IMR-90 (cell line): Measurements from ENCODE around the gene PDCL3. TPM values are rescaled to one million over a fixed set of nuclear protein-coding genes. Genes with fewer than 3 reads are reported as not detected.

Source experiments
- ATAC-seq: fragments of 200-7000 bp; cut with Tn5 transposase; 2 replicates; pipeline ENCODE4 v1.9.1; 2020; ENCODE audit warnings: low read depth, mild to moderate bottlenecking, moderate library complexity
- BruUV-seq: library from RNA; stranded (reverse); fragments of 400-500 nt; replicated peaks from 2 replicates; lab custom pipeline; 2021; lab: Mats Ljungman, UMichigan
- CTCF ChIA-PET: fragments of 300-600 bp; formaldehyde crosslinking; extraction: SDS; loops from one replicate; lab custom pipeline; 2021; ENCODE audit warnings: antibody characterized with exemption; lab: Yijun Ruan, JAX
- POLR2A ChIA-PET: fragments of 300-600 bp; sonication (Branson Sonifier 250); formaldehyde crosslinking; loops from one replicate; lab custom pipeline; 2022; ENCODE audit warnings: antibody characterized with exemption; ENCODE audit not compliant: unreplicated experiment; lab: Charles Lee
- DNase-seq: peaks from one replicate; pipeline ENCODE4 v3.0.0; 2013
- H2AFZ ChIP-seq: replicated peaks from 2 replicates; pipeline ENCODE3; 2013; ENCODE audit warnings: low read length, mild to moderate bottlenecking; ENCODE audit not compliant: poor library complexity
- H2AK5ac ChIP-seq: 2 replicates; pipeline ENCODE4 v1.6.1; 2013; ENCODE audit warnings: low read depth, low read length, inconsistent platforms
- H2AK9ac ChIP-seq: replicated peaks from 2 replicates; pipeline ENCODE3; 2013; ENCODE audit warnings: mild to moderate bottlenecking, low read depth, low read length, moderate library complexity; ENCODE audit not compliant: poor library complexity
- H2BK120ac ChIP-seq: 2 replicates; pipeline ENCODE4 v1.6.1; 2013; ENCODE audit warnings: low read depth, low read length, inconsistent platforms
- H2BK15ac ChIP-seq: 3 replicates; pipeline ENCODE4 v1.6.1; 2013; ENCODE audit warnings: low read depth, low read length, inconsistent platforms
- H2BK20ac ChIP-seq: 2 replicates; pipeline ENCODE4 v1.6.1; 2013; ENCODE audit warnings: low read depth, mild to moderate bottlenecking, inconsistent platforms, low read length, moderate library complexity
- H2BK5ac ChIP-seq: 2 replicates; pipeline ENCODE4 v1.6.1; 2013; ENCODE audit warnings: mild to moderate bottlenecking, low read depth, low read length, inconsistent platforms; ENCODE audit not compliant: poor library complexity, severe bottlenecking
- H3K14ac ChIP-seq: replicated peaks from 2 replicates; pipeline ENCODE4 v1.6.1; 2013; ENCODE audit warnings: low read depth, low read length, inconsistent platforms
- H3K18ac ChIP-seq: 2 replicates; pipeline ENCODE4 v1.6.1; 2013; ENCODE audit warnings: low read depth, low read length, control low read depth
- H3K23ac ChIP-seq: 2 replicates; pipeline ENCODE4 v1.6.1; 2013; ENCODE audit warnings: low read depth, low read length, inconsistent platforms
- H3K27ac ChIP-seq: 2 replicates; pipeline ENCODE4 v1.5.1; 2013; ENCODE audit warnings: mild to moderate bottlenecking, control low read depth, low read length; ENCODE audit not compliant: insufficient read depth
- H3K27me3 ChIP-seq: 2 replicates; pipeline ENCODE4 v1.6.1; 2013; ENCODE audit warnings: low read length; ENCODE audit not compliant: control insufficient read depth, insufficient read depth
- H3K36me3 ChIP-seq: 2 replicates; pipeline ENCODE4 v1.6.1; 2013; ENCODE audit warnings: low read length, mixed read lengths; ENCODE audit not compliant: control insufficient read depth, insufficient read depth
- H3K4ac ChIP-seq: 2 replicates; pipeline ENCODE4 v1.6.1; 2013; ENCODE audit warnings: low read depth, low read length, inconsistent platforms
- H3K4me1 ChIP-seq: 2 replicates; pipeline ENCODE4 v1.6.1; 2013; ENCODE audit warnings: low read length, mixed read lengths; ENCODE audit not compliant: control insufficient read depth, insufficient read depth
- H3K4me2 ChIP-seq: 2 replicates; pipeline ENCODE4 v1.6.1; 2013; ENCODE audit warnings: low read depth, mild to moderate bottlenecking, control low read depth, low read length, moderate library complexity
- H3K4me3 ChIP-seq: 2 replicates; pipeline ENCODE4 v1.5.1; 2013; ENCODE audit warnings: low read depth, mild to moderate bottlenecking, control low read depth, low read length, moderate library complexity; ENCODE audit not compliant: insufficient read depth
- H3K56ac ChIP-seq: 2 replicates; pipeline ENCODE4 v1.6.1; 2013; ENCODE audit warnings: low read length, inconsistent platforms; ENCODE audit not compliant: insufficient read depth; ENCODE audit errors: extremely low read depth
- H3K79me1 ChIP-seq, 2 experiments: 2 replicates each; pipeline ENCODE4 v1.6.1; 2013; ENCODE audit warnings: low read length in 2 of 2, inconsistent platforms in 1 of 2, low read depth in 1 of 2
- H3K9ac ChIP-seq: 2 replicates; pipeline ENCODE4 v1.6.1; 2013; ENCODE audit warnings: low read depth, low read length, control low read depth
- H3K9me1 ChIP-seq: 2 replicates; pipeline ENCODE4 v1.6.1; 2013; ENCODE audit warnings: low read length, inconsistent platforms; ENCODE audit not compliant: insufficient read depth
- H3K9me3 ChIP-seq: 2 replicates; pipeline ENCODE4 v1.6.1; 2013; ENCODE audit warnings: low read length; ENCODE audit not compliant: control insufficient read depth, insufficient read depth
- H4K20me1 ChIP-seq: 2 replicates; pipeline ENCODE4 v1.6.1; 2013; ENCODE audit warnings: low read length, inconsistent platforms; ENCODE audit not compliant: insufficient read depth
- H4K5ac ChIP-seq: 2 replicates; pipeline ENCODE4 v1.6.1; 2013; ENCODE audit warnings: mild to moderate bottlenecking, low read depth, low read length, control low read depth
- H4K8ac ChIP-seq, 2 experiments: 2 replicates each; pipeline ENCODE4 v1.6.1; 2013; ENCODE audit warnings: low read depth in 2 of 2, low read length in 2 of 2, control low read depth in 1 of 2, inconsistent platforms in 1 of 2
- H4K91ac ChIP-seq: 2 replicates; pipeline ENCODE4 v1.6.1; 2013; ENCODE audit warnings: low read depth, low read length, inconsistent platforms; ENCODE audit not compliant: insufficient read depth
- CEBPB ChIP-seq: IDR thresholded peaks from 2 replicates; pipeline ENCODE4 v1.6.1; 2012; ENCODE audit warnings: low read depth, low read length, improper control_type of control experiment
- FOS ChIP-seq: fragments of 150-350 bp; IDR thresholded peaks from 2 replicates; pipeline ENCODE4 v1.6.1; 2016; ENCODE audit warnings: low read depth, low read length
- NFE2L2 ChIP-seq: fragments of 150-350 bp; IDR thresholded peaks from 2 replicates; pipeline ENCODE4 v1.6.1; 2016; ENCODE audit warnings: low read depth, mild to moderate bottlenecking, low read length
- RAD21 ChIP-seq: IDR thresholded peaks from 2 replicates; pipeline ENCODE4 v1.6.1; 2012; ENCODE audit warnings: low read length, improper control_type of control experiment
- RCOR1 ChIP-seq: IDR thresholded peaks from 2 replicates; pipeline ENCODE4 v1.6.1; 2012; ENCODE audit warnings: mild to moderate bottlenecking, low read length, improper control_type of control experiment; ENCODE audit not compliant: insufficient replicate concordance
- WGBS, 2 experiments: methylation state at CpG; one replicate each; pipeline versions ENCODE4 v1.1.5 to v1.1.7; 2013; ENCODE audit warnings: missing lambda C conversion rate in 2 of 2; ENCODE audit not compliant: insufficient read length in 1 of 2; ENCODE audit errors: extremely low coverage in 2 of 2; 5-methylcytosine and 5-hydroxymethylcytosine counted together
- dilution Hi-C: fragments of 300-500 bp; cut with HindIII; formaldehyde crosslinking; loops from one replicate; pipeline ENCODE4 v1.14.3; 2018; ENCODE audit warnings: low sequenced_read_pairs; ENCODE audit not compliant: unreplicated experiment
- in situ Hi-C: fragments of 300-500 bp; cut with MboI; formaldehyde crosslinking; loops from 3 replicates; pipeline ENCODE4 v1.14.3; 2019; ENCODE audit warnings: low sequenced_read_pairs, inconsistent platforms, mixed read lengths
- intact Hi-C: fragments of 100-400 bp; cut with micrococcal nuclease; formaldehyde crosslinking; loops from 2 replicates; pipeline ENCODE4 v1.10.0; 2022
- polyA plus RNA-seq, 3 experiments: library from polyadenylated mRNA; depleted of rRNA; stranded (reverse); fragments of >200 nt; gene quantifications; 2 replicates each; pipeline ENCODE4 v1.2.3, GENCODE V29; 2012; ENCODE audit warnings: low replicate concordance in 1 of 3
- total RNA-seq: library from RNA; depleted of rRNA; stranded (reverse); fragments of >200 nt; gene quantifications from 2 replicates; pipeline ENCODE4 v1.2.3, GENCODE V29; 2012
- TF ChIP-seq, protein P1 (sequence below): conservative IDR thresholded peaks from 2 replicates; pipeline ENCODE4 v1.5.1; 2012; ENCODE audit warnings: mild to moderate bottlenecking, low read depth, low read length, improper control_type of control experiment

The PDCL3 gene
- total and polyA plus RNA-seq, 2 of the 4 experiments (the other 2 are of a cell fraction), result 9.5 to 26.4 TPM

GRCh38 chr2:100541404-100541803 is 21.4 kb upstream of the PDCL3 start:
- ChIA-PET POLR2A (no interaction called here), CTCF (no interaction called here)
- H3K9me3 ChIP-seq, result no peaks in the 10 kb centered on the region; the same call in 1 of the 2 replicates
- no peak overlapping the region for H3K56ac ChIP-seq
- intact Hi-C loops, result no loop called here
- H3K9ac ChIP-seq, result no peak overlapping the region
- no peaks in the 10 kb centered on the region for H3K36me3 ChIP-seq
- H2BK20ac ChIP-seq, result no peak overlapping the region
- no peak overlapping the region for H4K91ac ChIP-seq
- no peaks in the 10 kb centered on the region for H3K9me1 ChIP-seq
- no peak overlapping the region for H3K14ac ChIP-seq
- no peak overlapping the region for H2AFZ ChIP-seq
- WGBS, 2 experiments, result 33% methylated on average over 1 of the region's 3 CpGs; no CpG with 5 or more reads in 1 of the 2 experiments
- ATAC-seq, result no peak
- peaks cover 5% of the 10 kb centered on the region for H3K27me3 ChIP-seq
- H3K27ac ChIP-seq, result no peak overlapping the region
- no peak overlapping the region for H2AK5ac ChIP-seq
- H3K4ac ChIP-seq, result no peak overlapping the region
- no peaks in the 10 kb centered on the region for H3K79me1 ChIP-seq
- no TSS peak for BruUV-seq
- H3K4me1 ChIP-seq, result no peaks in the 10 kb centered on the region
- H3K4me2 ChIP-seq, result no peak overlapping the region
- no peaks in the 10 kb centered on the region for H4K20me1 ChIP-seq
- H2BK15ac ChIP-seq, result no peak overlapping the region
- dilution Hi-C loops, result no loop called here
- H3K18ac ChIP-seq, result no peak overlapping the region
- H3K4me3 ChIP-seq, result no peak overlapping the region
- no peak overlapping the region for H2BK5ac ChIP-seq
- no peak for DNase-seq
- H4K8ac ChIP-seq, result no peak overlapping the region
- no peak overlapping the region for H4K5ac ChIP-seq
- TF ChIP-seq RAD21 (no peak), RCOR1 (no peak), NFE2L2 (no peak), FOS (no peak), CEBPB (no peak)
- TF ChIP-seq, protein P1, sequence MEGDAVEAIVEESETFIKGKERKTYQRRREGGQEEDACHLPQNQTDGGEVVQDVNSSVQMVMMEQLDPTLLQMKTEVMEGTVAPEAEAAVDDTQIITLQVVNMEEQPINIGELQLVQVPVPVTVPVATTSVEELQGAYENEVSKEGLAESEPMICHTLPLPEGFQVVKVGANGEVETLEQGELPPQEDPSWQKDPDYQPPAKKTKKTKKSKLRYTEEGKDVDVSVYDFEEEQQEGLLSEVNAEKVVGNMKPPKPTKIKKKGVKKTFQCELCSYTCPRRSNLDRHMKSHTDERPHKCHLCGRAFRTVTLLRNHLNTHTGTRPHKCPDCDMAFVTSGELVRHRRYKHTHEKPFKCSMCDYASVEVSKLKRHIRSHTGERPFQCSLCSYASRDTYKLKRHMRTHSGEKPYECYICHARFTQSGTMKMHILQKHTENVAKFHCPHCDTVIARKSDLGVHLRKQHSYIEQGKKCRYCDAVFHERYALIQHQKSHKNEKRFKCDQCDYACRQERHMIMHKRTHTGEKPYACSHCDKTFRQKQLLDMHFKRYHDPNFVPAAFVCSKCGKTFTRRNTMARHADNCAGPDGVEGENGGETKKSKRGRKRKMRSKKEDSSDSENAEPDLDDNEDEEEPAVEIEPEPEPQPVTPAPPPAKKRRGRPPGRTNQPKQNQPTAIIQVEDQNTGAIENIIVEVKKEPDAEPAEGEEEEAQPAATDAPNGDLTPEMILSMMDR, result no peak
- no peak overlapping the region for H2AK9ac ChIP-seq
- no peak overlapping the region for H2BK120ac ChIP-seq
- H3K23ac ChIP-seq, result no peak overlapping the region
- in situ Hi-C loops, result no loop called here
